ENCODE measurements around the gene GANC.

GANC gene

DNA sequence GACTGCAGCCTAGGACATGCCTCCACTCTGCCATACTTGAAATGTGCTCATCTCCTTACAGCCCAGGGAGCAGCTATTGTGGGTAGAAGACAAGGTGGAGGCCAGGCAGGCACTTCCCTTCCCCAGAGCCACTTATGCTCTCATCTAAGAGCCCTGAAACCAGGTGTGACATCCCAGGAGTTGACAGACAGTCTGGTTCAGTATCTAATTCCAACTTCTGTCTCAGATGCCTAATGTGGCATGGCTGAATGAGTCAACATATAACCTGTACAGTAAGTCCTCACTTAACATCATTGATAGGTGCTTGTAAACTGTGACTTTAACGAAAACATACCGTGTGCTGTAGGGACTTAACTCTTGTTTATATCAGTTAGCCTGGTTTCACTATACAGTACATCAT, 85.1 kb downstream of the GANC start:
- Histone ChIP-seq H3K36me3 (ENCODE audit: insufficient read depth) (no peaks in the 10 kb centered on the region), H3K79me2 (ENCODE audit: insufficient read depth, low read depth) (no peaks in the 10 kb centered on the region), H4K20me1 (ENCODE audit: insufficient read depth) (no peaks in the 10 kb centered on the region), H3K4me3 (IDR thresholded peaks at IDR 0.05; ENCODE audit: insufficient read depth, low read depth, low read length) (no peak overlapping the region), H2AFZ (ENCODE audit: low read depth) (no peak overlapping the region), H3K9ac (no peak overlapping the region), H3K27me3 (ENCODE audit: insufficient read depth, low read depth) (no peaks in the 10 kb centered on the region), H3K4me2 (no peak overlapping the region), H3K27ac (no peak overlapping the region), H3K4me1 (ENCODE audit: low read depth, poor library complexity, severe bottlenecking) (no peaks in the 10 kb centered on the region)
- TF ChIP-seq, protein P1, sequence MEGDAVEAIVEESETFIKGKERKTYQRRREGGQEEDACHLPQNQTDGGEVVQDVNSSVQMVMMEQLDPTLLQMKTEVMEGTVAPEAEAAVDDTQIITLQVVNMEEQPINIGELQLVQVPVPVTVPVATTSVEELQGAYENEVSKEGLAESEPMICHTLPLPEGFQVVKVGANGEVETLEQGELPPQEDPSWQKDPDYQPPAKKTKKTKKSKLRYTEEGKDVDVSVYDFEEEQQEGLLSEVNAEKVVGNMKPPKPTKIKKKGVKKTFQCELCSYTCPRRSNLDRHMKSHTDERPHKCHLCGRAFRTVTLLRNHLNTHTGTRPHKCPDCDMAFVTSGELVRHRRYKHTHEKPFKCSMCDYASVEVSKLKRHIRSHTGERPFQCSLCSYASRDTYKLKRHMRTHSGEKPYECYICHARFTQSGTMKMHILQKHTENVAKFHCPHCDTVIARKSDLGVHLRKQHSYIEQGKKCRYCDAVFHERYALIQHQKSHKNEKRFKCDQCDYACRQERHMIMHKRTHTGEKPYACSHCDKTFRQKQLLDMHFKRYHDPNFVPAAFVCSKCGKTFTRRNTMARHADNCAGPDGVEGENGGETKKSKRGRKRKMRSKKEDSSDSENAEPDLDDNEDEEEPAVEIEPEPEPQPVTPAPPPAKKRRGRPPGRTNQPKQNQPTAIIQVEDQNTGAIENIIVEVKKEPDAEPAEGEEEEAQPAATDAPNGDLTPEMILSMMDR (conservative IDR thresholded peaks at IDR 0.05; ENCODE audit: low read depth, low read length) = no peak

DNA sequence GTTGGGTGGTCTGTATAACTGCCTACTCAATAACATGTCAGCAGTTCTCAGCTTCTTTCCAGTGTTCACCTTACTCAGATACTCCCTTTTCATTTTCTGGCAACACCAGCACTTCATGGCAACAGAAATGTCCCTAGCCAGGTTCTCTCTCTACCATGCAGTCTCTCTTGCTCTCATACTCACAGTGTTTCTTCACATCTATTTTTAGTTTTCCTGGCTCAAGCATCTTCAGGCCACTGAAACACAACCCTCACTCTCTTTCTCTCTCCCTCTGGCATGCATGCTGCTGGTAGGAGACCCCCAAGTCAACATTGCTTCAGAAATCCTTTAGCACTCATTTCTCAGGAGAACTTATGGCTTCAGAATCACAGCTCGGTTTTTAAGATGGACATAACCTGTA, 86.2 kb downstream of the GANC start, which contains the start of gene CAPN3:
CAPN3 (plus strand) TSS at position 253 of the 400 bp plus-strand sequence. CDS start 305 bp downstream, outside the sequence.
- H4K20me1 ChIP-seq (ENCODE audit: insufficient read depth) = no peaks in the 10 kb centered on the region
- TF ChIP-seq, protein P1 (conservative IDR thresholded peaks at IDR 0.05; ENCODE audit: low read depth, low read length) = no peak
- no peak within 1 kb of the TSS for H2AFZ ChIP-seq (ENCODE audit: low read depth)
- H3K27ac ChIP-seq = no peak within 1 kb of the TSS
- no peaks in the 10 kb centered on the region for H3K27me3 ChIP-seq (ENCODE audit: insufficient read depth, low read depth)
- no peak within 1 kb of the TSS for H3K9ac ChIP-seq
- H3K4me2 ChIP-seq = no peak within 1 kb of the TSS
- H3K4me3 ChIP-seq (IDR thresholded peaks at IDR 0.05; ENCODE audit: insufficient read depth, low read depth, low read length) = no peak within 1 kb of the TSS
- no peaks in the 10 kb centered on the region for H3K4me1 ChIP-seq (ENCODE audit: low read depth, poor library complexity, severe bottlenecking)
- H3K79me2 ChIP-seq (ENCODE audit: insufficient read depth, low read depth) = no peaks in the 10 kb centered on the region
- no peaks in the 10 kb centered on the region for H3K36me3 ChIP-seq (ENCODE audit: insufficient read depth)

DNA sequence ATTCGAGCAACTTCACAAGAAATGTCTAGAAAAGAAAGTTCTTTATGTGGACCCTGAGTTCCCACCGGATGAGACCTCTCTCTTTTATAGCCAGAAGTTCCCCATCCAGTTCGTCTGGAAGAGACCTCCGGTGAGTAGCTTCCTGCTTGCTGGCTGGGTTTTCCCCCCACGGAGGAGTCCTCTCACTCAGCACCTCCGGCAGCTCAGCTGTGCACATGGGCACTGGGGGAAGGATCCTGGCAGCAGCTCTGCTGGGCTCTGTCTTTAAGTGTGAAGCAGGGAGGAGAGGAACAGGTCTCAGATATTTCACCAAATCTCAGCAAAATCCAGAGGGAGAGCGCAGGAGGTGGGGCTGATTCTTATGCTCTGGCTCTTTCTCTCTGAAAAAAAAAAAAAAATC, 87.0 kb downstream of the GANC start:
- H3K79me2 ChIP-seq (ENCODE audit: insufficient read depth, low read depth) = no peaks in the 10 kb centered on the region
- H3K4me2 ChIP-seq = no peak overlapping the region
- H3K27me3 ChIP-seq (ENCODE audit: insufficient read depth, low read depth) = no peaks in the 10 kb centered on the region
- no peak overlapping the region for H2AFZ ChIP-seq (ENCODE audit: low read depth)
- no peaks in the 10 kb centered on the region for H3K4me1 ChIP-seq (ENCODE audit: low read depth, poor library complexity, severe bottlenecking)
- H3K4me3 ChIP-seq (IDR thresholded peaks at IDR 0.05; ENCODE audit: insufficient read depth, low read depth, low read length) = no peak overlapping the region
- TF ChIP-seq, protein P1 (conservative IDR thresholded peaks at IDR 0.05; ENCODE audit: low read depth, low read length) = no peak
- no peak overlapping the region for H3K27ac ChIP-seq
- H3K36me3 ChIP-seq (ENCODE audit: insufficient read depth) = no peaks in the 10 kb centered on the region
- no peak overlapping the region for H3K9ac ChIP-seq
- H4K20me1 ChIP-seq (ENCODE audit: insufficient read depth) = no peaks in the 10 kb centered on the region

DNA sequence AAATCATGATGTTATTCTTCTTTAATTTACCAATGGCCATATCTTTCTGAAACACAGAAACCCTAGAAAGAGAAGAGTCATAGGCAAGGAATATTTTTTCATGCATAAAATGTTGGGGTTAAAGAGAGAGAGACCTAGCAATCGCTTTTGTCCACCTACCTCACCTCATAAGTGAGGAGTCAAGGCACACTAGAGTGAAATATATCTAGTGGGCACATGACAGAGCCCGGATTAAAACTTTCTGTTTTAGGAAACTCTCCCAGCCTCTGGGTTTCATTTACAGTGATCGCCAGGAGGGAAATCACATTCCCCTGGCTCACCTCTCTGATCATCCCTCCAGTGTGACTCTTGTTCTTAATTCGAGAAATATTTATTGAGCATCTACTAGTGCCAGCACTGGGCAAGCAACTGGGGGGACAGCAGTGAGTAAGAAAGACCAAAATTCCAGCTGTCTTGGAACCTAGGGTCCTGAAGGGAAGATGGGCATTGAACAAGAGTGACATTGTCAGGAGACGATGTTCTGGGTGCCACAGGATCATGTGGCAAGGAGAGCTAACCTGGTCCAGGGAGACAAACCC, 87.6 kb downstream of the GANC start:
- no peaks in the 10 kb centered on the region for H3K36me3 ChIP-seq (ENCODE audit: insufficient read depth)
- H4K20me1 ChIP-seq (ENCODE audit: insufficient read depth) = no peaks in the 10 kb centered on the region
- no peak overlapping the region for H2AFZ ChIP-seq (ENCODE audit: low read depth)
- no peaks in the 10 kb centered on the region for H3K4me1 ChIP-seq (ENCODE audit: low read depth, poor library complexity, severe bottlenecking)
- H3K27me3 ChIP-seq (ENCODE audit: insufficient read depth, low read depth) = no peaks in the 10 kb centered on the region
- no peak overlapping the region for H3K4me2 ChIP-seq
- no peaks in the 10 kb centered on the region for H3K79me2 ChIP-seq (ENCODE audit: insufficient read depth, low read depth)
- H3K9ac ChIP-seq = no peak overlapping the region
- TF ChIP-seq, protein P1 (conservative IDR thresholded peaks at IDR 0.05; ENCODE audit: low read depth, low read length) = no peak
- H3K27ac ChIP-seq = no peak overlapping the region
- no peak overlapping the region for H3K4me3 ChIP-seq (IDR thresholded peaks at IDR 0.05; ENCODE audit: insufficient read depth, low read depth, low read length)

All from KMS-11 (cell line).